ENCODE results near the gene MPPED1. TPM values are rescaled to one million over a fixed set of nuclear protein-coding genes. Genes with fewer than 3 reads are reported as not detected.

The MPPED1 gene
- total RNA-seq, 1 experiment from 2014 or later: 0.35 TPM

- ChIA-PET POLR2A (no interaction called here), CTCF (interaction anchor here (1.7 kb wide), 1 partner anchor 18 kb away, joined by 5 read pairs; no protein-coding TSS in a partner anchor)
- peaks cover 16% of the 10 kb centered on the region for H3K36me3 Mint-ChIP-seq
- peaks cover 7% of the 10 kb centered on the region; the same call in 1 of the 2 replicates for H3K4me1 Mint-ChIP-seq
- TF ChIP-seq ERG (CRISPR knock-in tag; IDR thresholded peaks at IDR 0.05): no peak
- ATAC-seq (no peak), DNase-seq (ENCODE audit: low spot score) (no peak)
- no peak overlapping the region for H3K4me3 Mint-ChIP-seq
- no peaks in the 10 kb centered on the region; the same call in 1 of the 2 replicates for H3K27me3 Mint-ChIP-seq (ENCODE audit: low read depth)
- H3K9me3 Mint-ChIP-seq: peaks cover 27% of the 10 kb centered on the region
- H3K27ac Mint-ChIP-seq: no peak overlapping the region
Observed at GRCh38 chr22:43533656-43534428, 122.0 kb downstream of the MPPED1 start.

GRCh38 chr22:43534916-43535315, 123.1 kb downstream of the MPPED1 start:
- POLR2A ChIA-PET: no interaction called here
- Mint-ChIP-seq H3K36me3 (peaks cover 16% of the 10 kb centered on the region), H3K4me1 (peaks cover 7% of the 10 kb centered on the region; the same call in 1 of the 2 replicates), H3K27ac (no peak overlapping the region), H3K27me3 (ENCODE audit: low read depth) (no peaks in the 10 kb centered on the region; the same call in 1 of the 2 replicates), H3K4me3 (no peak overlapping the region), H3K9me3 (peaks cover 27% of the 10 kb centered on the region)
- ATAC-seq (no peak), DNase-seq (ENCODE audit: low spot score) (no peak)
- TF ChIP-seq IRF1 (CRISPR knock-in tag; IDR thresholded peaks at IDR 0.05): no peak
- no peak for TF ChIP-seq TCF7 (CRISPR knock-in tag; IDR thresholded peaks at IDR 0.05; ENCODE audit: low read depth)
- TF ChIP-seq CREM (CRISPR knock-in tag; IDR thresholded peaks at IDR 0.05): no peak
- TF ChIP-seq ZMAT4 (CRISPR knock-in tag; IDR thresholded peaks at IDR 0.05): no peak
- TF ChIP-seq CREB1 (CRISPR knock-in tag; IDR thresholded peaks at IDR 0.05): no peak
- TF ChIP-seq MXD4 (CRISPR knock-in tag; IDR thresholded peaks at IDR 0.05; ENCODE audit: borderline replicate concordance): no peak
- TF ChIP-seq USF2 (CRISPR knock-in tag; IDR thresholded peaks at IDR 0.05): no peak
- TF ChIP-seq ZNF425 (CRISPR knock-in tag; conservative IDR thresholded peaks at IDR 0.05): no peak
- no peak for TF ChIP-seq PRDM15 (CRISPR knock-in tag; IDR thresholded peaks at IDR 0.05)
- CTCF ChIA-PET: interaction anchor here (1.2 to 1.7 kb wide), 2 partner anchors 18 to 19 kb away, joined by 3 to 5 read pairs; no protein-coding TSS in a partner anchor

GRCh38 chr22:43535336-43535735, 123.5 kb downstream of the MPPED1 start:
- DNase-seq (ENCODE audit: low spot score): no peak
- ChIA-PET CTCF (interaction anchor here (1.2 kb wide), 1 partner anchor 18 kb away, joined by 3 read pairs; no protein-coding TSS in a partner anchor), POLR2A (no interaction called here)

More at GRCh38 chr22:43535336-43535735, 123.5 kb downstream of the MPPED1 start:
- H3K27me3 Mint-ChIP-seq (ENCODE audit: low read depth): no peaks in the 10 kb centered on the region; the same call in 1 of the 2 replicates
- TF ChIP-seq CBFB (CRISPR knock-in tag; IDR thresholded peaks at IDR 0.05; ENCODE audit: low read depth) (no peak), NR3C1 (CRISPR knock-in tag; conservative IDR thresholded peaks at IDR 0.05; ENCODE audit: low read depth) (no peak), ZNF121 (CRISPR knock-in tag; IDR thresholded peaks at IDR 0.05) (no peak), USF2 (CRISPR knock-in tag; IDR thresholded peaks at IDR 0.05) (no peak), ZNF532 (CRISPR knock-in tag; IDR thresholded peaks at IDR 0.05; ENCODE audit: borderline replicate concordance) (no peak)
- no peak for ATAC-seq
- no peak overlapping the region for H3K27ac Mint-ChIP-seq
- peaks cover 16% of the 10 kb centered on the region for H3K36me3 Mint-ChIP-seq
- H3K4me1 Mint-ChIP-seq: peaks cover 6% of the 10 kb centered on the region; the same call in 1 of the 2 replicates
- peaks cover 27% of the 10 kb centered on the region for H3K9me3 Mint-ChIP-seq
- H3K4me3 Mint-ChIP-seq: no peak overlapping the region

Measured in WTC11 (cell line).